GM12892 (cell line): ENCODE data around the gene FER.

Experiments used
- POLR2AphosphoS5 ChIP-seq: IDR thresholded peaks from 2 replicates; pipeline ENCODE4 v1.6.1; 2011; ENCODE audit warnings: low read depth, low read length, control low read depth
- TAF1 ChIP-seq: IDR thresholded peaks from 2 replicates; pipeline ENCODE4 v1.6.1; 2011; ENCODE audit warnings: low read depth, mild to moderate bottlenecking, control low read depth, low read length, borderline replicate concordance

DNA sequence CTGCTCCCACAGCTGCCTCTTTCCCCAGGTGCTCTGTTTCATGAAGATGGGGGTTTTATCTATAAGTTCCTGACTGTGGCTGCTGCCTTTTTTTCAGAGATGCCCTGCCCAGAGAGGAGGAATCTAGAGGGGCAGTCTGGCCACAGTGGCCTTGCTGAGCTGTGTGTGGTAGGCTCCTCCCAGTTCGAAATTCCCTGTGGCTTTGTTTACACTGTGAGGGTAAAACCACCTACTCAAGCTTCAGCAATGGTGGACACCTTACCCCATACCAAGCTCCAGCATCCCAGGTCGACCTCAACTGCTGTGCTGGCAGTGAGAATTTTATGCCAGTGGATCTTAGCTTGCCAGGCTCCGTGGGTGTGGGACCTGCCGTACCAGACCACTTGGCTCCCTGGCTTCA, 250.0 kb downstream of the FER start:
- TF ChIP-seq TAF1, result no peak
- TF ChIP-seq POLR2AphosphoS5, result no peak
